GM21528 (cell line): ENCODE results near the gene VWF.
"Not testable (repeated sequence)": the region's sequence is repeated elsewhere in the genome, so short reads cannot be mapped to it uniquely, and the experiment has no call there.

Experiments used
- ATAC-seq: cut with Tn5 transposase; IDR thresholded peaks from one replicate; pipeline ENCODE4 v1.9.1; 2021; ENCODE audit warnings: mild to moderate bottlenecking, moderate library complexity; ENCODE audit not compliant: unreplicated experiment, low FRiP score

The VWF gene

DNA sequence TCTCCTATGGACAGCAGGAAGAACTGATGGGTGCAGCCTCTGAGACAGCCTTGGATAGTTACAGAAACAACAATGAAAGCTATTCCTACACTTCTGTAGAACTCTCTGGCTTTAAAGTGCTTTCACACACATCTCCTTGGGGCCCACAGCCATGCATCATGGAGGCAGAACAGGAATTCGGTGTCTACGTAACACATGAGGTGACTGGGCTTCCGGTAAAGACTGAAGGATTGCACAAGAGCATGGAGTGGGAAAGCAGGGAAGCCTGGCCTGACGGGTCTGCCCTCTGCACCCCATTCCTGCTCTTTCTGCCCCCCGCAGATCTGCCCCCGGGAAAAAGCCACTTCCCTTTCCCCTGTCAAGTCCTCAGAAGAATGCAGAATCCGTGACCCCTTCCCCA, 82.6 kb downstream of the VWF start:
- ATAC-seq: no peak

GRCh38 chr12:6040815-6041214, 83.7 kb downstream of the VWF start:
- no peak for ATAC-seq

GRCh38 chr12:6039894-6040601, 84.4 kb downstream of the VWF start:
- no peak for ATAC-seq

- no peak for ATAC-seq
Observed at GRCh38 chr12:6038160-6038559, 86.3 kb downstream of the VWF start.

GRCh38 chr12:6037459-6037858, 87.0 kb downstream of the VWF start:
- ATAC-seq: no peak

- ATAC-seq: no peak
Observed at GRCh38 chr12:6036509-6036908, 88.0 kb downstream of the VWF start.

DNA sequence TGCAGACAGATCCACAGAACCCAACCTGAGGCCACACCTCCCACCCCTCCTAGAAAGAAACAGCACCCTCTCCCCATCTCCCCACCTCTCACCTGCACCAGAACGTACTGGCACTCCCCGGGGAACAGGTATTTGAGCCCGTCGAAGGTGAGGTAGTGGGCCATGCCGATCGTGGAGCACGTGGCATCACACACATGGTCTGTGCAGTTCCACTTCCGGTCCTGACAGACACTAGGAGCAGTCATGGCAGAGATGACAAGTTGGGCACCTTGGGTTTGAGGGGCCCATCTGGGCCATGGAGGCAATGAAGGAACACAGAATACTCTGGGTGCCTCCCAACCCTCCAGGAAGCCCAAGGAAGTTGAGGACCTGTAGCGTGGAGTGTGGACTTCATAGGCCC, 89.9 kb downstream of the VWF start:
- ATAC-seq: no peak

DNA sequence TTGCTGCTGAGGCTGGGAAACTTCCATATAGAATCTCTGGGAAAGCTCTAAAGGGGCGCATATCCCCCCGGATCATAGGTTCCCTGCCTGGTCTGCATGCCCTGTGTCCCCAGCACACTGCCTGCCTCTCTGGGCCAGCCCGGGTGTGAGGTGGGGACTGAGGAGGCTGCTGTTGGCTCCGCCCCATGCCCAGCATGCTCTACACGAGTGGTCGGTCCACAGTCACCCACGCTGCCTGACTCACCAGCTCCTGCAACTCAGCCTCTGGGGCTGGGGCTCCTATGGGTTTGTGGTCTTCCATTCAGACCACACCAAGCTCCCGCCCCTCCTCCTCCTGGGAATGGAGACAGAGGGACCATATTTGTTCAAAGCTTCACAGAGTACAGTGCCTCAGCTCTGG, 90.9 kb downstream of the VWF start:
- ATAC-seq: no peak

GRCh38 chr12:6032726-6033125, 91.7 kb downstream of the VWF start:
- ATAC-seq: no peak

DNA sequence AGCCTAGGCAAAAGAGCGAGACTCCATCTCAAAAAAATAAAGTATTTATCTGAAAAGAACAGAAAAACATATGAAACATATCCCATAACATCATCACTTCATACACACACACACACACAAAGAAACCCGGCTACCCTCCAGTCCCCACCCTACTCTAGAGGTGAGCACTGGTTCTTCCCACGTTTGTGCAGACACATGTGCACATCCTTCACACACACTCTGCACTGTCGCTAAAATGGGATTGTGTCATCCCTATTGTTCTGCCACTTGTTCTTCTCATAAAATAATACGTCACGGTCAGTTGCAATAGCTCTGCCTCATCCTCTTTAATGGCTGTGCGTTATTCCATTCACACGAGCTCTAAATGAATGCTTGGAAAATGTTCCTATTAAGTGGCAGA, 93.5 kb downstream of the VWF start:
- no peak for ATAC-seq

- no peak for ATAC-seq
Observed at GRCh38 chr12:6030081-6030480, 94.4 kb downstream of the VWF start.

GRCh38 chr12:6029401-6029800, 95.1 kb downstream of the VWF start:
- no peak for ATAC-seq

DNA sequence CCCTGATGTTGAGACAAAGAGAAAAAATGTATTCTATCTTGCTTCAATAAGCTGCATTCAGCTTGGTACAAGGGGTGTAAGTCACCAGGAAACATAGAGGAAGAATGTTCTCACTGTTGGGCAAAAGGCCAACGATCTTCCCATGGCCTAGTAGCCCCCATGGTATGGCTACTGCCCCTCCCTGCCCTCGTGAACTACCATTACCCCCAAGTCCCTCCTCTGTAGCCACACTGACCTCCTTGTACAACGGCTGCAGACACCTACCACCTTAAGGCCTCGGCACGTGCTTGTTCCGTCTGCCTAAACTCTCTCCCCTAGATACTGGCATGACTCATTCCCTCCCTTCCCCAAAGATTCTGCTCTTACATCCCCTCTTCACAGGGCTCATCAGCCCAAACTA, 97.5 kb downstream of the VWF start:
- ATAC-seq: no peak

GRCh38 chr12:6025703-6026298, 98.7 kb downstream of the VWF start:
- not testable (repeated sequence) for ATAC-seq

DNA sequence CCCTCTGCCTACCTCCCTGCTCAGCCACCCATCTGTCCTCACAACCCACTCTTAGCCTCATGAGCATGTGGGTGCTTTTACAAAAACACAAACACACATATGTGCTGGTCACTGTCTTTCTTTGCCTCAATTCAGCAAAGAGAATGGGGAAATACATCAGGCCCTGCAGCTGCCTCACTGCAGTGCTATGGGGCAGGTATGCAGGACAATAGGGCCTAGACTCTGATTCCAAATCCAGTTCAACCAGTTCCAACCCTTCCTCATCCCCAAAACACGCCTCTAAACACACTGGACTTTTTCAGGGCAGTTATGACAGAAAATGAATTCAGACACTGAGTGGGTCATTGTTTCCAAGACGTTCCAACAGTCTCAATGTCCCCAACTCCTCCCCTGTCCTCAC, 100.4 kb downstream of the VWF start:
- ATAC-seq: not testable (repeated sequence)

DNA sequence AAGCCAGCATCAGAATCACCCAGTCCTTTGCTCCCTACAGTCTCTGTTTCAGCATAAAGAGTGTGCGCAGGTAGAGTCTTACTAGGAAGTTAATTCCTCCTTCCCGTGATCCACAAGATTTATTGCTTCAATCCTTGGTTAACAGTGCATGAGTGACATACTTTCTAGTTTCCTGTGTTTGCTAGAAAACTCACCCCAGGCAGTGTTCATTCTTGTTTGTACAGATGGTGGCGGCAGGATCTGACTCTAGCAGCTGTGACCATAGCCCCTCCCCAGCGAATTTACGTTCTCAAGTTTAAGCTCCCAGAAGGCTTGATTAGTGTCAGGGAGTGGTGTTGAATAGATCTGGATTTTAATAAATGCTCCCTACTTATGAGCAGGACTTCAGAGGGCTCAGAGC, 103.5 kb downstream of the VWF start:
- ATAC-seq: no peak

- not testable (repeated sequence) for ATAC-seq
Observed at GRCh38 chr12:6020511-6020910, 104.0 kb downstream of the VWF start.

DNA sequence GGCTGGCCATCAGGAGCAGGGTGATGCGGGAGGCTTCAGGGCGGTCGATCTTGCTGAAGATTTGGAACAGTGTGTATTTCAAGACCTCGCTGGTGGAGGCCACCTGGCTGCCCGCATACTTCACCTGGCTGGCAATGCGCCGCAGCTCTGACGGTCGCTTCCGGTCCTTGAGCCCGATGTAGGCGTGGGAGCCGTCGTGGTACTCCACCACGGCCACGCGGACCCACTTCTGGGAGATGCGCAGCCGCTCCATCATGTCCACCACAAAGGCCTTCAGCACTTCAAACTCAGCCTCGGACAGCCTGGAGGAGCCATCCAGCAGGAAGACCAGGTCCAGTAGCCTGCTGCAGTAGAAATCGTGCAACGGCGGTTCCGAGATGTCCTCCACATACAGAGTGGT, 105.2 kb downstream of the VWF start:
- not testable (repeated sequence) for ATAC-seq

GRCh38 chr12:6018265-6018664, 106.2 kb downstream of the VWF start:
- ATAC-seq: no peak

DNA sequence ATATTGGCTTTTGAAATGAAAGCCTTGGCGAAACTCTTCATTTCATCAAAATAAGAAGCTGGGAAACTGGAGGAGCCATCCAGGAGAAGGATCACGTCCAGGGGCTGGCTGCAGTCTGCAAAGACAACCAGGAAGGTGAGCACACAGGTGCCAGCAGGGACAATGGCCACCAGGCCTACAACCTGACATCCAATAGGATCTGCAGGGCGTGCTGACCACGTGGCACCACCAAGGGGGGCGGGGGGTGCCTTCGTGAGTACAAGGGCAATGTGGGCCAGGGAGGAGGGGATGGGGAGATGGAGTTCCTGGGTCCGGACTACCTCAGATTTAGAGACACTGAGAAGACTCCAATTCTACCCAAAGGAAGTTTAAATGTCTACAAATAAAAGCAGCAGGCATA, 107.7 kb downstream of the VWF start:
- no peak for ATAC-seq

DNA sequence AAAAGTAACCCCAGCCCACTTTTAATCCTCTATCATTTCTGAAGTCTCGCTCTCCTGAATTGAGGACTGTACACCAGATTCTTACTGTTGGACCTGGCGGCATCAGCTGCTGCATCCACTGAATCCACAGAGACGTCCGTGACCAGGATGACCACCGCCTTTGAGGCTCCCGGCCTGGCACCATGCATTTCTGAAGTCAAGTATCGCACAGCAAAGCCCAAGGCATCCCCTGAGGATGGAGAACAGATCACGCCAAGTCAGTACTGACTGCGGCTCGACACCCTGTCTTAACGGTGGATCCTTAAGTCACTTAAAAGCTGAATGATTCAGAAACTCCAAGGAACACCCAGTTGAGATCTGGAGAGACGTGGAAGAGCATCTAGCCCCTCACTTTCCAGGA, 108.5 kb downstream of the VWF start:
- not testable (repeated sequence) for ATAC-seq

GRCh38 chr12:6015271-6015670, 109.2 kb downstream of the VWF start:
- ATAC-seq: not testable (repeated sequence)
